PC-3 (cell line): ENCODE measurements around the gene SLC39A11. TPM values are rescaled to one million over a fixed set of nuclear protein-coding genes. Genes with fewer than 3 reads are reported as not detected.
A peak's percentile ranks its signal among the peaks of the same experiment; 100 is the strongest.

Experiments used
- ATAC-seq: fragments of 200-7000 bp; cut with Tn5 transposase; 2 replicates; pipeline ENCODE4 v1.9.1; 2020; ENCODE audit warnings: mild to moderate bottlenecking, moderate library complexity
- BruUV-seq: library from RNA; stranded (reverse); fragments of 400-500 nt; replicated peaks from 2 replicates; lab custom pipeline; 2021; lab: Mats Ljungman, UMichigan
- CTCF ChIA-PET: fragments of 300-600 bp; sonication (Branson Sonifier 250); formaldehyde crosslinking; loops from one replicate; lab custom pipeline; 2022; ENCODE audit warnings: antibody characterized with exemption; lab: Charles Lee
- POLR2A ChIA-PET: fragments of 300-600 bp; sonication (Branson Sonifier 250); formaldehyde crosslinking; loops from one replicate; lab custom pipeline; 2022; ENCODE audit warnings: antibody characterized with exemption; ENCODE audit not compliant: unreplicated experiment; lab: Charles Lee
- DNase-seq: peaks from one replicate; pipeline ENCODE4 v3.0.0-alpha.2; 2015
- H2AFZ ChIP-seq: fragments of 300-600 bp; sonication (generic); 2 replicates; pipeline ENCODE4 v1.6.0; 2016; ENCODE audit warnings: antibody characterized with exemption, low read length
- H3F3A ChIP-seq: fragments of 300-600 bp; sonication (generic); one replicate; pipeline ENCODE4 v1.6.0; 2017; ENCODE audit warnings: antibody characterized with exemption, low read length, control low read depth, mild to moderate bottlenecking; ENCODE audit not compliant: unreplicated experiment
- H3K27ac ChIP-seq: fragments of 300-600 bp; sonication (generic); 2 replicates; pipeline ENCODE4 v1.5.1; 2016; ENCODE audit warnings: mild to moderate bottlenecking, low read length
- H3K27me3 ChIP-seq: fragments of 300-600 bp; sonication (generic); 2 replicates; pipeline ENCODE4 v1.6.1; 2016; ENCODE audit warnings: low read length, mixed read lengths
- H3K36me3 ChIP-seq: fragments of 300-600 bp; sonication (generic); 2 replicates; pipeline ENCODE4 v1.6.1; 2016; ENCODE audit warnings: low read depth, mixed run types, low read length, mixed read lengths
- H3K4me1 ChIP-seq: fragments of 300-600 bp; sonication (generic); 2 replicates; pipeline ENCODE4 v1.5.1; 2016; ENCODE audit warnings: low read length; ENCODE audit not compliant: insufficient read depth
- H3K4me2 ChIP-seq: fragments of 300-600 bp; sonication (generic); 2 replicates; pipeline ENCODE4 v1.6.0; 2016; ENCODE audit warnings: low read length
- H3K4me3 ChIP-seq: fragments of 300-600 bp; sonication (generic); 2 replicates; pipeline ENCODE4 v1.5.1; 2016; ENCODE audit warnings: mild to moderate bottlenecking, low read length, mixed read lengths
- H3K79me2 ChIP-seq: fragments of 300-600 bp; sonication (generic); 2 replicates; pipeline ENCODE4 v1.6.1; 2017; ENCODE audit warnings: low read length, mixed read lengths
- H3K9ac ChIP-seq: fragments of 300-600 bp; sonication (generic); 2 replicates; pipeline ENCODE4 v1.6.0; 2016; ENCODE audit warnings: mild to moderate bottlenecking, low read length
- H3K9me2 ChIP-seq: fragments of 300-600 bp; sonication (generic); replicated peaks from 2 replicates; pipeline ENCODE4 v1.6.1; 2016; ENCODE audit warnings: mixed run types, low read length, mixed read lengths
- H3K9me3 ChIP-seq: fragments of 300-600 bp; sonication (generic); 2 replicates; pipeline ENCODE4 v1.6.1; 2016; ENCODE audit warnings: low read length, mixed read lengths
- H4K20me1 ChIP-seq: fragments of 300-600 bp; sonication (generic); 2 replicates; pipeline ENCODE4 v1.6.1; 2016; ENCODE audit warnings: low read length, mixed read lengths
- CTCF ChIP-seq: fragments of 300-600 bp; sonication (generic); conservative IDR thresholded peaks from 2 replicates; pipeline ENCODE4 v1.5.1; 2017; ENCODE audit warnings: antibody characterized with exemption, low read depth, mild to moderate bottlenecking, low read length
- EZH2 ChIP-seq: fragments of 300-600 bp; sonication (generic); IDR thresholded peaks from one replicate; pipeline ENCODE4 v1.6.1; 2017; ENCODE audit warnings: antibody characterized with exemption, mild to moderate bottlenecking, low read length; ENCODE audit not compliant: unreplicated experiment
- EZH2phosphoT487 ChIP-seq: fragments of 300-600 bp; sonication (generic); IDR thresholded peaks from 2 replicates; pipeline ENCODE4 v1.6.1; 2018; ENCODE audit warnings: mild to moderate bottlenecking, antibody characterized with exemption, low read length, borderline replicate concordance
- intact Hi-C: fragments of 100-400 bp; cut with micrococcal nuclease; formaldehyde crosslinking; loops from 2 replicates; pipeline ENCODE4 v1.9.0; 2023
- total RNA-seq: library from RNA; depleted of rRNA; stranded (reverse); fragments of >200 nt; gene quantifications from 2 replicates; pipeline ENCODE4 v1.2.3, GENCODE V29; 2014

Gene SLC39A11
- total RNA-seq, 1 experiment from 2014 or later = 37.7 TPM

DNA sequence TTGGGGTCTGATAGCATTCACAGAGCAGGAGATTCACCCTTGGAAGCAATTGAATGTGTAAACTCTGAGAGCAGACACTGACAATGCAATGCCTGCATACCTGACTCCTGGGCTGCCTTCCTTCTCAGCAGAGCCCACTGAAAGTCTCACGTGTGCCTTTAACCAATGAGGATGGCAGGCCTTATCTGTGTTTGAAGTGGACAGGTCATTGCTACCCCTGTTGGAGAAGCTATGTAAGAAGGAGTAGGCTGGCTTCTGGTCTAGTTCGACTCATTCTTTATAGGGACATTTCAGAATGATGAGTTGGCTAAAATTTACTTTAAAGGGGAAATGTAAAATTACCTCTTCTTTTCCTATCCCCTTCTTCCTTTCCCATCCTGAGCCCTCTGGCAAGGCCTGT is 446.3 kb downstream of the SLC39A11 start:
- no peaks in the 10 kb centered on the region for H4K20me1 ChIP-seq
- no peaks in the 10 kb centered on the region for H3K79me2 ChIP-seq
- no peaks in the 10 kb centered on the region for H3K36me3 ChIP-seq
- intact Hi-C loops = no loop called here
- no TSS peak for BruUV-seq
- no peaks in the 10 kb centered on the region for H3F3A ChIP-seq
- no peaks in the 10 kb centered on the region for H3K9me3 ChIP-seq
- H3K27me3 ChIP-seq = no peaks in the 10 kb centered on the region
- DNase-seq (peak; percentile 74), ATAC-seq (peak; percentile 85)
- ChIA-PET CTCF (interaction anchor here (0.6 to 1.0 kb wide), 3 partner anchors 58 to 89 kb away, joined by 3 to 4 read pairs (median 3); no protein-coding TSS in a partner anchor), POLR2A (no interaction called here)
- H3K4me2 ChIP-seq = peak overlapping the region; percentile 9
- no peaks in the 10 kb centered on the region for H3K9me2 ChIP-seq
- H3K4me3 ChIP-seq = no peak overlapping the region
- H3K27ac ChIP-seq = peak overlapping the region; percentile 51
- peaks cover 16% of the 10 kb centered on the region for H3K4me1 ChIP-seq
- H2AFZ ChIP-seq = no peak overlapping the region
- TF ChIP-seq EZH2 = no peak
- TF ChIP-seq CTCF = no peak
- H3K9ac ChIP-seq = no peak overlapping the region

DNA sequence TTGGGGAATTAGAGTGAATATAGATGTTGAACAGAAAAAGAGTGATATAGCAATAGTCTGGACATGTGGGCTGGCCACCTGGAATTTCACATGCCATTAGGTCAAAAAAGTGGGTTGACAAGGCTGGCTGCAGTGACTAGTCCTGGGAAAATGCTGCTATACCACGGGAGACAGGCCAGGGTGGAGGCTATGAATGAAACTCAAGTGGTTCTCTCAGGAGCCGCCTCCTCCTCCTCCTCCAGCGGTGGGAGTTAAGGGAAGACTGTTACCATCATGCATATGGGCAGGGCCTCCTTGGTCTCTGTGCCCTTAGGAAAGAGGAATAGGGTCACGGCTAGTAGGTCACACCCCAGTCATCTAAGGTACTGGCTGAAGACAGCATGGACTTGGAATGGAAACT is 448.0 kb downstream of the SLC39A11 start:
- ATAC-seq (no peak), DNase-seq (no peak)
- Histone ChIP-seq H3K4me3 (no peak overlapping the region), H3F3A (no peaks in the 10 kb centered on the region), H3K9me2 (no peaks in the 10 kb centered on the region), H4K20me1 (no peaks in the 10 kb centered on the region), H3K4me1 (peaks cover 30% of the 10 kb centered on the region), H3K27ac (no peak overlapping the region), H3K36me3 (no peaks in the 10 kb centered on the region), H3K9me3 (no peaks in the 10 kb centered on the region), H3K9ac (no peak overlapping the region), H3K79me2 (no peaks in the 10 kb centered on the region), H3K27me3 (no peaks in the 10 kb centered on the region), H3K4me2 (no peak overlapping the region), H2AFZ (no peak overlapping the region)
- intact Hi-C loops = no loop called here
- TF ChIP-seq CTCF (no peak), EZH2phosphoT487 (no peak), EZH2 (no peak)
- BruUV-seq = no TSS peak
- CTCF ChIA-PET = interaction anchor here (0.6 kb wide), 1 partner anchor 10 kb away, joined by 4 read pairs; no protein-coding TSS in a partner anchor
- POLR2A ChIA-PET = no interaction called here

- no peak overlapping the region for H2AFZ ChIP-seq
- no peaks in the 10 kb centered on the region for H3K79me2 ChIP-seq
- no peaks in the 10 kb centered on the region for H3K36me3 ChIP-seq
- no peak overlapping the region for H3K4me3 ChIP-seq
- no peaks in the 10 kb centered on the region for H3F3A ChIP-seq
- ChIA-PET POLR2A (no interaction called here), CTCF (no interaction called here)
- H4K20me1 ChIP-seq = no peaks in the 10 kb centered on the region
- ATAC-seq = no peak
- no peaks in the 10 kb centered on the region for H3K9me3 ChIP-seq
- no TSS peak for BruUV-seq
- peaks cover 30% of the 10 kb centered on the region for H3K4me1 ChIP-seq
- TF ChIP-seq EZH2 = no peak
- no peak for TF ChIP-seq EZH2phosphoT487
- TF ChIP-seq CTCF = no peak
- intact Hi-C loops = no loop called here
- no peaks in the 10 kb centered on the region for H3K27me3 ChIP-seq
- H3K9me2 ChIP-seq = no peaks in the 10 kb centered on the region
- no peak overlapping the region for H3K4me2 ChIP-seq
- no peak overlapping the region for H3K27ac ChIP-seq
- H3K9ac ChIP-seq = no peak overlapping the region
- no peak for DNase-seq
Observed at GRCh38 chr17:72643575-72644216, 448.8 kb downstream of the SLC39A11 start.
